ENCODE results near the gene ADAMTSL5.
"Not testable (repeated sequence)": the region's sequence is repeated elsewhere in the genome, so short reads cannot be mapped to it uniquely, and the experiment has no call there.

The ADAMTSL5 gene

GRCh38 chr19:1477056-1477455 is 35.8 kb downstream of the ADAMTSL5 start:
- DNase-seq, result not testable (repeated sequence)

DNA sequence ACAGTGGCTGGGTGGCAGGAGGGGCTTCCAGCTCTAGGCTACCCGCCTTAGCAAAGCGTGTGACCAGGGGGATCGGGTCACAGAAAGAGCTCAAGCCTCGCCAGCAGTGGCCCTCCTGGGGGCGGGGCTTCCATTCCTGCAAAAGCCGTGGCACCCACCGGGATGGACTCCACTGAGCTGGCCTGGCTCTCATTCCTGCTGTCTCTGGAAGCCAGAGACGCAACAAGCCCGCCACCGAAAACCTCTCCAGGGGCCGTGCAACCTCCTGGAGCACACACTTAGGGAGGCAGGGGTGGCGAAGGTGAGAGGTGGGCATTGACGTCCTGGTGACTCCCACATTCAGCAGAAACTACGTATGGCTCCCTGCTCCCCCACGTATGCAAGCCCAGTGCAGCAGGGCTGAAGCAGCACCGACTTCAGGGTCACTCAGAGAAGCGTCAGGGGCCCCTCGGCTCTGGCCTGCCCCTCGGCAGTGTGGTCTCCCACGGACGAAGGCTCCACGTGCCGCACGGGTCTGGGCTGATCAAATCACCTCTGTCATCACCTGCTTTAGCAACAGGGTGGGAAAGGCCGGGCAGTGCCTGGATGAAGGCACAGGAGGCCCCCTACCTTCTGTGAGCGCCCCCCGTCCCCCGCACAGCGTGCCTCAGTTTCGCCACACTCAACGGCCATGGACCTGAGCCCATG is 36.9 kb downstream of the ADAMTSL5 start:
- no peak for DNase-seq

DNA sequence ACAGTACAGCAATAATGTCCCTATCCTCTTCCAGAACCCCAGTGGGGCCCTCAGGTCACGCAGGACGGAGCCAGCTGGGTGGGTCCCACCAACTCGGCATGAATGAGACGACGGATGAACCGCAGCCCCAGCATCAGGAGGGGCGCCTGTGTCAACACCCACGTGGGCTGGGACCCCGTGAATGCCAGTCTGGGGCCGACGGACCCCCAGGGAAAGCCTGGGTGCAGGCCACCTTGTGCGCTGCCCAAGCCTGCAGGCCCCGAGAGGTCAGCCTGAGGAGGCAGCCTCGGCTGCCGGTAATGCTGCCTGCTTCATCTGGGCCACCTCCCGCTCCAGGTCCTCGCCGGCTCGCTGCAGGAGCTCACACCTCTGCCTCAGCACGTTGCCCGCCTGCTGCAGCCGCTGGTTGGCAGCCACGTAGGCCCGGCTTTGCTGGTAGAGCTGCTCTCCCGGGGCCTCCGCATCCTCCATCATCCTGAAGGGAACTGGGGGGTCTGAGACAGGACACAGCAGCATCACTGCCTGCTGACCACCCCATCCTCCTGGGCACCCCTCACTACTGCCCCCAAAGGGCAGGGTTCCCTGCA is 38.0 kb downstream of the ADAMTSL5 start:
- DNase-seq, result no peak

- DNase-seq, result no peak
Measured at GRCh38 chr19:1474011-1474764, 38.6 kb downstream of the ADAMTSL5 start.

DNA sequence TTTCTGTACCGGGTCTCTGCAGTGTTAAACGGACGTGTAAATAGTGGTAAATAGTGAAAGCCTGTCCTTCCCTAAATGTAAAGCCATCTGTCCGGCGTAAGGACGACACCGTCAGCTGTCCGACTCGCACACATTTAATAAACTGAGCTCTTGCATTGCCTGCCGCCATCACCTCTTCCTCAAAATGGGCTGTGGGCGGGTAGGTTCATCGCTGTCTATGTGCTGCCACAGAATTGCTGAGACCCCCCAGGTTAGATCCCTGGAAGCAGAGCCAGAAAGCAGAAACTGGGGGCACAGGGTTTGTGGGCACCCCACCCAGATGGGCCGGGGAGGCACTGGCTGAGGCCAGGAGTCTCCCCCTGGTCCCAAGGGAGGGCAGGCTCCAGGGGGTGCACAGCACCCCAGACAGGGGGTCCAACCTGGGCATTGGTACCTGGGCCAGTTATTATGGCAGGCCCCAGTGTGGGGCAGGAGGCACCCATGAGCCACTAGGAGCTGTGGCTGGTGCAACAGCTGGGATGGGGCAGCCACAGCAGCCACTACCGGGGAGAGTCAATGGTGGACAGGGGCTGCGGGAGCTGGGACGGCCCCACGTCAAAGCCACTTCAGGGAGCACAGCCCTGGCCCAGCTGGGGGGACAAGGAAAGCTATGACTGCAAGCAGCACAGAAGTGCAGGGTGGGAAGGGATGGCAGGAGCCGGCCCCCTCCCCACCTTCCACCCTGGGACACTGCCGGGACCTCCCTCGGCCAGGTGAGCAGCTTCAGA is 39.6 kb downstream of the ADAMTSL5 start:
- no peak for DNase-seq

GRCh38 chr19:1472231-1473084 is 40.4 kb downstream of the ADAMTSL5 start:
- no peak for DNase-seq

DNA sequence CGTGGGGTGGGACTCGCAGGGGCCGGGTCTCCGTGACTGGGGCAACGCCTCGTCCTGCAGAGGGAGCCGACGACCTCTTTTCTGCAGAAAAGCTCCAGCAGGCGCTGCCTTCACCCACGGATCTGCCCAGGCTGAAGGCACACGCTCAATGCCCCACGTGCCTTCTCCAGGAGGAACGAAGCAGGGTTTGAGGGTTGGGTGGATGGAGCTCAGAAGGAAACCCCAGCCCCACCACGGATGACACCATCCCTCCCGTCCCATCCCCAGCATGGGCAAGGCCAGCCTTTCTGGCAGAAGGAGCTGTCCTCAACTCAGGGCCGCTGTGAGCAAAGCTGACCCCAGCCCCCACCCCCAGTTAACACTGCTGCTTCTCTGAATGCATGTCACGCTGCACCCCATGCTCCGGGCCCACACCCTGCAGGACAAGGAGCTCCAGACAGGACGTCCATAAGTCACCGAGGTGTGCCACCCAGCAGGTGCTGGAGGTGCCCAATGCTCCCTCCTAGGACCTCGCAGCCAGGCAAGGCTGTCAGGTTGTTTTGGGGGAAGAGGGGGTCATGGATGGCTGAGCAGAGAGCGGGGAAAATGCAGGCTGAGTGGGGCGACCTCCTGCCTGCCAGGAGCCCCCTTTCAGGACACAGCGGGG is 41.2 kb downstream of the ADAMTSL5 start:
- no peak for DNase-seq

DNA sequence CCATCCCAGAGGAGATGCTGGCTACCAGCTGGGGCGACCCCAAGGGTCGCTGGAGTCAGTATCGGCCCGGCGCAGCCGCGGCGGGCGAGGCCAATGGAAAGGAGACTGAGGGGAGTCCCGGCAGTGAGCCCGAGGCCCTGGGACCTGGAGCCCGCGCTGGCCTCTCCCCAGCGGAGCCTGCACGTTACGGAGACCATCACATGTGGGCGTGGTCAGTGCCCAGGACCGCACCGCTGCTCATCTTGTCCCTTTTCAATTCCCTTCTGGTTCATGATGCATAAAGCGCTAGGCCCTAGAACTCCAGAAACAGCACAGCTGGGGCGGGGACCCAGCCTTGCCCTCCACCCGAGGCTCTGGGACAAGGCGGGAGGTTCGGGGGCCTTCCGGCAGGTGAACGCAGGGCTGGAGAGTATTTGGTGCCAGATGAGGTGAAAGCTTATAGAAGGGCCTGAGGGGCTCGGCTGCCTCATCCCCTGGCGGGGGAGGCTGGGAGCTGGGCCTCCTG is 41.8 kb downstream of the ADAMTSL5 start:
- no peak for DNase-seq

DNA sequence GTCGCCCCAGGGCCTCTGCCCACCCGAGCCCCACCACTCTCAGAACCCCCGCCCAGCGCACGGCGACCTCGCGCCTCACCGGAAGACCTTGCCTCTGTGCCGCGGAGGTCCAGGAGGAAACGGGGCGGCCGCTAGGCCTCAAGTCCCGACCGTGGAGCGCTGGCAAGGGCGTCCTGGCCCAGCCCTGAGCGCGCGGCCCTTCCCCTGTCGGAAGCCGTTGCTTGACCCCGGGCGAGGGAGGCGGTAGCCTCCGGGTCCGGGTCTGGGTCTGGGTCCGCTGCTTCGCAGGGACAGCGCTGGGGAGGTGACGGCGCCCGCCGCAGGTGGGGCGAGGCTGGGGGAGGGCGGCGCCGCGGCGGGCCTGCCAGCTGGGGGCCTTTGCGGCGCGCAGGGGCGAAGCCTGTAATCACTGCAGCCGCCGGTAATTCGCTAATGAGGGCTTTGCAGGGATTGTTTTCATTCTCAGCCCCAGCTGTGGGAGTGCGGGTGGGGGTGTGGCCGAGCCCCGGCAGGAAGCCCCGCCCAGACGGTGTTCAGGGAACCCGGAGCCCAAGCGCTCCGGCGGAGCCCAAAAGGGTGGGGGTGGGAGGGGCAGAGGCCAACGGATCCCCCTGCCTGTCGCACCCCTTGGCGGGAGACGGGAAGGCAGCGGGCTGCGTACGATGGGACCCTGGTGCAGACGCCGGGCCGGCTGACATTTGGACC is 42.4 kb downstream of the ADAMTSL5 start:
- peak; percentile 37 for DNase-seq

DNA sequence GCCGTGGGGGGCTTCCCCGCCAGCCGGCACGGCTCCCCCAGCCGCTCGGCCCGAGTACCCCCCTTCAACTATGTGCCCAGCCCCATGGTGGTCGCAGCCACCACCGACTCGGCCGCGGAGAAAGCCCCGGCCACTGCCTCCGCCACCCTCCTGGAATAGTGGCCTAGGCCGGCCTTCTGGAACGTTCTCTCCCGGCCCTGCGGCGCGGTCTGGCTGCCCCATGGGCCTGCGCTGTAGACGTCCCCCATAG is 42.8 kb downstream of the ADAMTSL5 start:
- DNase-seq, result no peak

- no peak for DNase-seq
Measured at GRCh38 chr19:1469255-1470054, 43.4 kb downstream of the ADAMTSL5 start.

DNA sequence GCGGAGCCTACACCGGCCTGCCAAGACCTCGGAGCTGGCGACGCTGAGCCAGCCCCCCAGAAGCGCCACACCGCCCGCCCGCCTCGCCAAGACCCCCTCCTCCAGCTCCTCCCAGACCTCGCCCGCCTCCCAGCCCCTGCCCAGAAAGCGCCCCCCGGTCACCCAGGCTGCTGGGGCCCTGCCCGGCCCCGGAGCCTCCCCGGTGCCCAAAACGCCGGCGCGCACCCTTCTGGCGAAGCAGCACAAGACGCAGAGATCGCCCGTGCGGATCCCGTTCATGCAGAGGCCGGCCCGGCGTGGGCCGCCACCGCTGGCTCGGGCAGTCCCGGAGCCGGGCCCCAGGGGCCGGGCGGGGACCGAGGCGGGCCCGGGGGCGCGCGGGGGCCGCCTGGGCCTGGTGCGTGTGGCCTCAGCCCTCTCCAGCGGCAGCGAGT is 44.0 kb downstream of the ADAMTSL5 start:
- no peak for DNase-seq

GRCh38 chr19:1468274-1468820 is 44.5 kb downstream of the ADAMTSL5 start:
- DNase-seq, result no peak

- no peak for DNase-seq
Measured at GRCh38 chr19:1467490-1468273, 45.1 kb downstream of the ADAMTSL5 start.

GRCh38 chr19:1467215-1467489 is 45.7 kb downstream of the ADAMTSL5 start:
- no peak for DNase-seq

DNA sequence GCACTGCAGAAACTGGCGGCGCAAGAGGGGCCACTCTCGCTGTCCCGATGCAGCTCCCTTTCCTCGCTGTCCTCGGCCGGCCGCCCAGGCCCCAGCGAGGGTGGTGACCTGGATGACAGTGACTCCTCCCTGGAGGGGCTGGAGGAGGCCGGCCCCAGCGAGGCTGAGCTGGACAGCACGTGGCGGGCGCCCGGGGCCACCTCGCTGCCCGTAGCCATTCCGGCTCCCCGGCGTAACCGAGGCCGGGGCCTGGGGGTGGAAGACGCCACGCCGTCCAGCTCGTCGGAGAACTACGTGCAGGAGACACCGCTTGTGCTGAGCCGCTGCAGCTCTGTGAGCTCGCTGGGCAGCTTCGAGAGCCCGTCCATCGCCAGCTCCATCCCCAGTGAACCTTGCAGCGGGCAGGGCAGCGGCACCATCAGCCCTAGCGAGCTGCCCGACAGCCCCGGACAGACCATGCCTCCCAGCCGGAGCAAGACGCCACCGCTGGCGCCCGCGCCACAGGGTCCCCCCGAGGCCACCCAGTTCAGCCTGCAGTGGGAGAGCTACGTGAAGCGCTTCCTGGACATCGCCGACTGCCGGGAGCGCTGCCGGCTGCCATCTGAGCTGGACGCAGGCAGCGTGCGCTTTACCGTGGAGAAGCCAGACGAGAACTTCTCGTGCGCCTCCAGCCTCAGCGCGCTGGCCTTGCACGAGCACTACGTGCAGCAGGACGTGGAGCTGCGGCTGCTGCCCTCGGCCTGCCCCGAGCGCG is 46.2 kb downstream of the ADAMTSL5 start:
- DNase-seq, result no peak

GRCh38 chr19:1466018-1466460 is 46.8 kb downstream of the ADAMTSL5 start:
- DNase-seq, result no peak

- no peak for DNase-seq
Measured at GRCh38 chr19:1465191-1466016, 47.4 kb downstream of the ADAMTSL5 start.
